Stimulated activated CD4-positive, alpha-beta T cell treated with anti-CD3 and anti-CD28 coated beads, Interleukin-15, amount 100 ng/mL, for 48 hours (primary cell): ENCODE measurements around the gene IGIP.

ENCODE experiments used
- DNase-seq, 2 donors: peaks; one replicate each; pipeline ENCODE4 v3.0.0-alpha.2; 2020; ENCODE audit warnings: low read depth in 2 of 2

Gene IGIP

DNA sequence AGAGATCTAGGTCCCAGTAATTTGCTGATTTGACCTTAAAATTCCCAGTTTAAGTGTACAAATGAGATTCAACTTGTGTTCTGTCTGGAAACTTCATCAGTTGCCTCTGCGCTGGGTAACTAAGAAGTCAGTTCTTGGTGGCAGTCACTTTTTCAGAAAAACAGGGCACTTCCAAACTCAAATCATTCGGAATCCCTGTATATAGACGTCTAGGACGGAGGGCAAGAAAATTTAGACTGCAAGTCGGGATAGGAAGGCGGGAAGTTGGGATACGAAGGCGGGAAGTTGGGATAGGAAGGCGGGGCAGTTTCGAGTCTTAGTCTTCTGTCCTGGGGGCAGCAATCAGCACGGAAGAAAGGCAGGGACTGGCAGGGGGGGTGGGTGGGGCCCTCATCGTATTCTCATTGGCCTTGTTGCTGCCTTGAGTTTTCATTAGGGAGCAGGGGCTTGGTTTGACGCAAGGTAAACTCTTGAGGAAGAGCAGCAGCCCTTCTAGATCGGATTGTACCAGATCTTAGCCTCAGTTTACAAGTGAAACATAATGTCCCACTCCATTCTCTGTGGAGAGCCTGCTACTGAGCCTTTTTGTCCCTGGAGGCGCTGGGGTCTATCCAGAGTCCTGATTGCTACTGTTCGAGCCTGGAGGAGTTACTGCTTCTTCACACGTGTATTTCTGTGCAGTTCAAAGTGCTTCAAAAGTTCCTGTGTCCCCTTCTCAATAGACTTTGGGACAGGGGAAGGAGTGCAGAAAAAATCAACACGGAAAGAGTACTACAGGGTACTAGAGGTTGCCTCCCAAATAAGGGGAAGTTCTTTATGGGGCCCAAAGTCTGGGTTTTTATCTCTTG, 14.5 kb upstream of the IGIP start:
- no peak for DNase-seq

GRCh38 chr5:140111859-140112551, 13.7 kb upstream of the IGIP start:
- no peak for DNase-seq

DNA sequence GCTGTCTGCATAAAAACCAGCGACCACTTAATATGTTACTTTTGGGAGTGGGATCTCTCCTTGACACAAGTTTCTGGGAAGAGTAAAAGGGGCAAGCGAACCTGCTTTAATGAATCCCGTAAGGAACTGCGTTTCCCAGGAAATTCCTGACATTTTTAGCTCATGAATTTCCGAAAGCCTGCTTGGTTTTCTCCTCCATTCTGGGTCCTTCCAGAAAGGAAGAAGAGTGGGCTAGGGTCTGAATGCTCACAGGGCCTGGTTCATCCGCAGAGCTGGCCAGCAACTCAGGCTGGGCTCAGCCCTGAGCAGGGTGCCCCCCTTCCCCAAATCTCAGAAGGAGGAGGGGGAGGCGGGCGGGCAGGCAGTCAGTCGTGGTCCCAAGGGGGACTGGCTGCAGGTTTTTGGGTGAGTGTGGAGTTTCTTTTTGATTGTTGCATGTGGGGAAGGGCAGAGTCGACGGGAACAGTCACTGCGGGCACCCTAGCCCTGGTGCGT, 13.0 kb upstream of the IGIP start:
- DNase-seq: no peak

GRCh38 chr5:140113180-140113698, 12.5 kb upstream of the IGIP start:
- DNase-seq: peak in 1 of 2 donors; percentile 9

- DNase-seq: peak; percentile 94 to 96
Observed at GRCh38 chr5:140113699-140114263, 12.0 kb upstream of the IGIP start, which contains the start of gene PURA. PURA (plus strand) TSS chr5:140114109; CDS start chr5:140114182, 73 bp downstream.

DNA sequence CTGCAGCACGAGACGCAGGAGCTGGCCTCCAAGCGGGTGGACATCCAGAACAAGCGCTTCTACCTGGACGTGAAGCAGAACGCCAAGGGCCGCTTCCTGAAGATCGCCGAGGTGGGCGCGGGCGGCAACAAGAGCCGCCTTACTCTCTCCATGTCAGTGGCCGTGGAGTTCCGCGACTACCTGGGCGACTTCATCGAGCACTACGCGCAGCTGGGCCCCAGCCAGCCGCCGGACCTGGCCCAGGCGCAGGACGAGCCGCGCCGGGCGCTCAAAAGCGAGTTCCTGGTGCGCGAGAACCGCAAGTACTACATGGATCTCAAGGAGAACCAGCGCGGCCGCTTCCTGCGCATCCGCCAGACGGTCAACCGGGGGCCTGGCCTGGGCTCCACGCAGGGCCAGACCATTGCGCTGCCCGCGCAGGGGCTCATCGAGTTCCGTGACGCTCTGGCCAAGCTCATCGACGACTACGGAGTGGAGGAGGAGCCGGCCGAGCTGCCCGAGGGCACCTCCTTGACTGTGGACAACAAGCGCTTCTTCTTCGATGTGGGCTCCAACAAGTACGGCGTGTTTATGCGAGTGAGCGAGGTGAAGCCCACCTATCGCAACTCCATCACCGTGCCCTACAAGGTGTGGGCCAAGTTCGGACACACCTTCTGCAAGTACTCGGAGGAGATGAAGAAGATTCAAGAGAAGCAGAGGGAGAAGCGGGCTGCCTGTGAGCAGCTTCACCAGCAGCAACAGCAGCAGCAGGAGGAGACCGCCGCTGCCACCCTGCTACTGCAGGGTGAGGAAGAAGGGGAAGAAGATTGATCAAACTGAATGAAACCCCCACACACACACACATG, 11.2 kb upstream of the IGIP start:
- peak in 1 of 2 donors; percentile 13 for DNase-seq

GRCh38 chr5:140115186-140115500, 10.6 kb upstream of the IGIP start:
- DNase-seq: no peak

DNA sequence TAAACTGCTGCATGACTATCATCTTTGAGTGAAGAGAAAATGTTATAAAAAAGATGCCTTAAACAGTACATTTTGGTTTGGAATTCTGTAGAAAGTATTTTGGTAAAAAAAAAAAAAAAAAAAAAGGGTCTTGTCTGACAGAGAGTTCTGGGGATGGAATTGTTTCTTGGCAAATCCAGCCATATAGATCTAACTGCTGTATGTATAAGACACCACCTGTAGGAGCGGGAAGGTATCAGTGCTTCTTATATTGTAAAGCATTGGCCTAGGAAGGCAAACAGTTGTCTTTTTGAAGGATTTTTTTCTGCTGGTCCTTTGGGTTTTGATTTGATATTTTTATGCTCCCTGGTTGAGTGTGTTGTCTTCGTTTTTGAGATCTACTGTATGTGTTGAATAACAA, 9.0 kb upstream of the IGIP start:
- DNase-seq: no peak

DNA sequence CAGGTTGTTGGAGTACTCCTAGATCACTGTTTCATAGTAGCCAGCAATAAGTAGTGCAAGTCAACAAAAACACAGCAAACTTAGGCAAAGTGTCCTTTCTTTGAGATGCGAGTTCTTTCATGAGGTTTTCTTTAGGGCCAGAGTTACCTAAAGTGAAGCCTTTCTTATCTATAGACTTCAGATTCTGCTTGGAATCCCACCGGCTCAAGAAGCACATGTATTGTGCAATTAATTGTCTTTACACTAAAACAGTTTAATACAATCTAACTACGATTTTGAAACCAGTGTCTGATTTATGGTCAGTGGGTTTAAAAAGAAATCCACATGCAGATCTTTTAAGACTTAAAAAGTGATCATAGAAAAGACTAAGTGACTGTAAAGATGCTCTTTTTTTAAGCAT, 8.2 kb upstream of the IGIP start:
- no peak for DNase-seq

DNA sequence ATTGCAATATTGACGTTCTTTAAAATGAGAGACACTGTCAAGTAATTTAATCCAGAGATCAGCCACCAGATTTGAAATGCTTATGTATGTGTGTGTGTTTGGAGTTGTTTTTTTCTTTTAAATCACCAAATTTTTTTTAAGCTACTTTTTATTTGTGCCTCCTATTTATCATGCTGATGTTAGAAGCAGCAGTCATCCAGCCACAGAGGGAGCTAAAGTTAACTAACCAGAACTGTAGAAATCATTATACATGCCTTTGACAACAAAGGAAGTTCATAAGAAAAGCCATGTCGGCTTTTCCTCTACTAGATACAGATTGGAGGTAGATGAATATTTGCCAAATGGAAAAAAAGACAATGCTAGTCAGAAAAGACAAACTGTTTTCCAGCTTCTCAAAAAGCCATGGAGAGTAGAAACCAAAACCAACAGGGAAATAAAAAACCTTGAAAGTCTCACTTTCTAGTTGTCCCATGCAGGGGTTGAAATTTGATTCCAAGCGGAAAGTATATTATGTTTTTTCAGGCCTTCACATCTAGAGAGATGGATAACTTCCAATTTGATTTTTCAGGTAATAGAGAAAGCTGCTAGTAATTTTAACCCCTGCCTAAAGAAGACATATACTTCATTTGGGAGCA, 7.3 kb upstream of the IGIP start:
- no peak for DNase-seq

- no peak for DNase-seq
Observed at GRCh38 chr5:140126315-140127012, 727 bp downstream of the IGIP start.

DNA sequence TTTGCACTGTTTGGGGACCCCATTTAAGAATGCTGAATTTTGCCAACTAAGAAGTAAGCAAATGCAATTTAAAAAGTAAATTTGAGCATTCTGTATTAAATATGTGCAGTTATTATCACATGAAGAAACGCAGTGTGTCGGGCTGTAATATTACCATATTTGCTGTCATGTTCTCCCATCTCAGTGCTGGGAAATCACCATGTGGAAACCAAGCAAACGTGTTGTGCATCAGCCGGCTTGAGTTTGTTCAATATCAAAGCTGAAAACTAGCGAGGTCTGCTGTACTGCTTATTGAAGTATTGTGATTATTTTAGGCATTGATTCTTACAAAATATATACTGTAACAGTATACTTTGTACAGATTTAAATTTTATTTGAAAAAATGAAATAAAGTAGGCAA, 2.6 kb downstream of the IGIP start:
- no peak for DNase-seq

- DNase-seq: no peak
Observed at GRCh38 chr5:140130949-140131733, 5.4 kb downstream of the IGIP start.

GRCh38 chr5:140131967-140132409, 6.3 kb downstream of the IGIP start:
- no peak for DNase-seq

GRCh38 chr5:140133514-140134167, 7.9 kb downstream of the IGIP start:
- DNase-seq: no peak

- DNase-seq: no peak
Observed at GRCh38 chr5:140134277-140134935, 8.7 kb downstream of the IGIP start.

DNA sequence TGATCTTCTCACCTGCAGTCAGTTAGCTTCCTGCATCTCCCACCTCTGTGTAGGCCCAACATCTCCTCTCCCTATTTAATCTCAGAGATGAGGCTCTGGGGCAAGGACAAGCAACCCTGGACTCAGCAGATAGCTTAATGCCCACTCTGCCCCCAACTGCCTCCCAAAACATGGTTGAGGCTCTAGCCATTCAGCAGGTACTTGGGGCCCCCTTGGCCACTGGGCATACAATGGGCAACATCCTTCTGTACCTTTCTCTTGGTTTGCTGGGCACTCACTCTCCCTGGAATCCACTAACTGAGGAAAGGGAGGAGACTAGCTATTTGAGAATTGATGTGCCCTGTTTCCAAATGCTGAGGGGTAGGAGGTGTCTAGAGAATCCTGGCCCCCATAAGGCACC, 9.4 kb downstream of the IGIP start:
- no peak for DNase-seq

DNA sequence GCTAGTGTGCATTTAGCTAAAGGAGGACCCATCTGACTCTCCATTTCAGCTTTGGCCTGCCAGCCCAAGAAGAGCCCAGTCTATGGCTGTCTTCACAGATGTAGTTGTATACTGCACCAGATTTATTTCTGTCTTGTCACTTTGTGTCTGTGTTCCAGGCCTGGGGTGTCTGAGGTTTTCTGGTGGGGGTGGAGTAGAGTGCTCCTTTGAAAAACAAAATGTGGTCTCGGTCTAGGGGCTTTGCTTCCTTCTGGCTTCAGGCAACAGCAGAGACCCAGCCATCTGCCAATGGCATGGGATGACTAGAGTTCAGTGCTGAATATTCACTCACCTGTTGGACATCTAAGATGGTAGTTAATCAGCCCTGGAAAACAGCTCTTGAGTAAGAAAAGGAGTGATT, 10.9 kb downstream of the IGIP start:
- DNase-seq: no peak

DNA sequence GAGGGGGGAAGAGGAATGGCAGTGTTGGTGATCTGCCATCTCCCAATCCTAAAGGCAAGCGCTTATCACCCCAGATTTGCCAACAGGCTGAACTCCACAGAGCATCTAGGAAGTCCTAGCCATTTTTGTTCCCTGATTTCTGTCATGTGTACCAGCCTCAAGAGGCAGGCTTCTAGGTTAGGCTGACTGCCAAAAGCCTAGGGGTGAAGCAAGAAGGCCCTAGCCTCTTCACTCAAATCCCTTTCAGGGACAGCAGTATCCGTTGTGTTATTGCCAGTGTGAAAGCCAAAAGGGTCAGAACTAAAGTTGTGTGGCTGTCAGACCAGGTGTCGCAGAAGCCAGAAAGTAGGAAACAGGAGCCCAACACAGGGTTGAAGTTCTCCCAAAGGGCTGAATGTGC, 14.7 kb downstream of the IGIP start:
- DNase-seq: no peak
